ENCODE data around the gene LPIN1. TPM values are rescaled to one million over a fixed set of nuclear protein-coding genes. Genes with fewer than 3 reads are reported as not detected.

LPIN1 gene
- total RNA-seq, 2 donors from 2014 or later: 15.0 to 47.5 TPM

- Histone ChIP-seq H3K4me3 (no peak overlapping the region), H3K4me1 (peaks cover 46% of the 10 kb centered on the region), H3K9me3 (no peaks in the 10 kb centered on the region), H3K27me3 (no peaks in the 10 kb centered on the region), H3K27ac (peak overlapping the region; percentile 71 to 90 (median 88)), H3K36me3 (replicated peaks in 1 of 2; ENCODE audit: insufficient read depth in 1 of 2, low read depth in 2 of 2) (no peaks in the 10 kb centered on the region)
- 41 to 48% methylated on average over 25 to 27 of the region's 27 CpGs for whole genome bisulfite sequencing, 2 donors
- no peak for ATAC-seq
- no peak for DNase-seq
- intact Hi-C loops (cut with DNase I): no loop called here
- TF ChIP-seq POLR2A (IDR thresholded peaks at IDR 0.05): no peak
- TF ChIP-seq CTCF (IDR thresholded peaks at IDR 0.05): no peak
Measured at GRCh38 chr2:11745613-11746375, 638 bp upstream of the LPIN1 start.

- WGBS, 2 donors: 0 to 1% methylated on average over 3 to 40 of the region's 42 CpGs
- Histone ChIP-seq H3K27ac (peak overlapping the region; percentile 71 to 90 (median 88)), H3K4me1 (peaks cover 50% of the 10 kb centered on the region), H3K9me3 (no peaks in the 10 kb centered on the region), H3K4me3 (peak overlapping the region; percentile 20 to 74), H3K27me3 (no peaks in the 10 kb centered on the region), H3K36me3 (replicated peaks in 1 of 2; ENCODE audit: insufficient read depth in 1 of 2, low read depth in 2 of 2) (no peaks in the 10 kb centered on the region)
- intact Hi-C loops (cut with DNase I): no loop called here
- TF ChIP-seq CTCF (IDR thresholded peaks at IDR 0.05) (no peak), POLR2A (IDR thresholded peaks at IDR 0.05) (no peak)
- ATAC-seq: peak; percentile 31
- DNase-seq: peak; percentile 47 to 70 (median 54)
Measured at GRCh38 chr2:11746807-11747459, 501 bp downstream of the LPIN1 start.

DNA sequence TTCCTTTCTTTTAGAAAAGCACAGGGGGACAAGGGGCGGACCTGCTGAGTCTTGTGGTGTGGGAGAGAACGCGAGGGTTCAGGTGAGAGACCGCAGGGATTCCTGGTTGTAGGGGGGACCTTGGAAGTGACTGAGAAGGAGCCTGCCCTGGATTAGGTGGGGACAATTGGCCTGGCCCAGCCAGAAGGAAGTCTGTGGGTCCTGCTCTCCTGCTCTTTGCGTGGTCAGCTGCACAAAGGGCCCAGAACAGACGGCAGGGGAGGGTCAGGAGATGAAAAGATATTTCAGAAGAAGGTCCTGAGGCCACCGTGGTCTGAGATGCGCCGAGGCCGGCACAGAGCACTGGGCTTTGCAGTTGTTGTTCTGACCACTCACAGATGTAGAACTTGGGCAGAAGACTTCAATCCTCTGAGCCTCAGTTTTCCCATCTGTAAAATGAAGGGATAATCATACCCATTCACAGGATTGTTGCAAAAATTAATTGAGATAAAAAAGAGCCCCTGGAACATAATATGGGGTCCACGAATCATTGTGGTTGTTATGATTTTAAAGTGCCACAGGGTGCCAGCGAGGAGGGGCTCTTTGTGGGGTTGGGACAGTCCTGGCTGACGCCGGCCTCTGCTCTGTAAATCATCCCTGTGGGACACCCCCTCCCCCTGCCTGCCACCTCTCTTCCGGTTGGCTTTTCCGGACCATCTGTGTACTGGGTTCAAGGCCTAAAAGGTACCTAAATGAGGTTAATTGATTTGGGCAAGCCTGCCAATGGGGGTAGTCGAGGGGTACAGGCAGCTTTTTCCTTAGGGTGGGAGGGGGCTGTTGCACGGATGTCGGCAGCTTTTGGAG lies 1.8 kb downstream of the LPIN1 start:
- intact Hi-C loops (cut with DNase I): no loop called here
- Histone ChIP-seq H3K36me3 (replicated peaks in 1 of 2; ENCODE audit: insufficient read depth in 1 of 2, low read depth in 2 of 2) (no peaks in the 10 kb centered on the region), H3K27ac (no peak overlapping the region), H3K9me3 (no peaks in the 10 kb centered on the region), H3K4me3 (no peak overlapping the region), H3K4me1 (peaks cover 56% of the 10 kb centered on the region), H3K27me3 (no peaks in the 10 kb centered on the region)
- ATAC-seq: no peak
- no peak for DNase-seq
- 50 to 61% methylated on average over 18 to 19 of the region's 19 CpGs for WGBS, 2 donors
- TF ChIP-seq CTCF (IDR thresholded peaks at IDR 0.05): no peak
- TF ChIP-seq POLR2A (IDR thresholded peaks at IDR 0.05): no peak

DNA sequence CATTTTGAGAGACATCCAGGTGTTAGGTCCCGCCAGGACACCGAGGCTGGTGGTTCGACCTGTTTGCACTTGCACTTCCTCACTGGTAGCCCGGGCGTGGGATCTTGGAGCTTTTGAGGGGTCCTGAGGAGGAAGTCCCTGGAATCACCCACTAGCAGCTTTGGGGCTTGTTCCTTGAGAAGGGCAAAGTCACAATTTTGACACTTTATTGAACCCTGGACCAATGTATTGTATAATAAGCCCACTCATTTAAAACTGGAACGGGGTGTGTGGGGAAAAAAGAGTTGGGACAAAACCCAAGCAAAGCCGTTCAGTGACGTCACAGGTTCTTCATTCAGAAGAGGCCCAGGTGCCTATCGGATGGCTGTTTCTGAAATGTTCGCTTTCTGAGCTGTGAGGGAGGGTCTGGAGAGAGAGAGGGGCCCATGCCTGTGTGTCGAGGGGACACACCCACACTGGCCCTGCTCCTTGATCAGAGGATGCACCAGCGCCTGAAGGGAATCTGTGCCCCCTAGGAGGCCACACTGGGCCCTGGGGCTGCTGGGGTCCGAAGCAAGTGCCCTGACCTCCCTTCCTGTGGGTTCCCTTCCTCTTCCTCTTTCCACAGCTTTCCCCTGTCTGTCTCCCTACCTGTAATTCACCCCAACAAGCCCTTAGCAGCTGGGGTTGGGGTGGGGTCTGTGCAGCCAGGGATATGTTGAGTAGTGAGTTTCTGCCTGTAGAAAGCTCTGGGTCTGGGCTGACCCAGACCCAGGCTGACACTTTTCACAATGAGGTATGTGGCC lies 2.6 kb downstream of the LPIN1 start:
- Histone ChIP-seq H3K27me3 (no peaks in the 10 kb centered on the region), H3K4me1 (peaks cover 56% of the 10 kb centered on the region), H3K27ac (no peak overlapping the region), H3K9me3 (no peaks in the 10 kb centered on the region), H3K36me3 (replicated peaks in 1 of 2; ENCODE audit: insufficient read depth in 1 of 2, low read depth in 2 of 2) (no peaks in the 10 kb centered on the region), H3K4me3 (no peak overlapping the region)
- DNase-seq (no peak), ATAC-seq (no peak)
- TF ChIP-seq CTCF (IDR thresholded peaks at IDR 0.05): no peak
- no peak for TF ChIP-seq POLR2A (IDR thresholded peaks at IDR 0.05)
- WGBS, 2 donors: 66 to 87% methylated on average over 10 to 13 of the region's 13 CpGs
- intact Hi-C loops (cut with DNase I): no loop called here
